ENCODE data around the gene LGMN.

DNA sequence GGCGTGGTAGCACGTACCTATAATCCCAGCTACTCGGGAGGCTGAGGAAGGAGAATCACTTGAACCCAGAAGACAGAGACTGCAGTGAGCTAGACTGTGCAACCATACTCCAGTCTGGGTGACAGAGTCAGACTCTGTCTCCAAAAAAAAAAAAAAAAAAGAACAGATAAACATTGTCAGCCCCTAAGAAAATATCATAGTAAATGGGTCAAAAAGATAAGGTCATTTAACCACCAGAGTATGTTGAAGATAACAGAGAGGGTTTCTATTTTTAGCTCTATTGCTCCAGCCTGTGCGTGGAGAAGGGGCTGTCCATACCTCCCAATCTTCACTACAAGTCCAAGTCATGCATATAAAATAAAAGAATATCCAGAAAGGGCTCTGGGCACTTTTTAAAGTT, 15.4 kb downstream of the LGMN start:
- TF ChIP-seq, protein P1, sequence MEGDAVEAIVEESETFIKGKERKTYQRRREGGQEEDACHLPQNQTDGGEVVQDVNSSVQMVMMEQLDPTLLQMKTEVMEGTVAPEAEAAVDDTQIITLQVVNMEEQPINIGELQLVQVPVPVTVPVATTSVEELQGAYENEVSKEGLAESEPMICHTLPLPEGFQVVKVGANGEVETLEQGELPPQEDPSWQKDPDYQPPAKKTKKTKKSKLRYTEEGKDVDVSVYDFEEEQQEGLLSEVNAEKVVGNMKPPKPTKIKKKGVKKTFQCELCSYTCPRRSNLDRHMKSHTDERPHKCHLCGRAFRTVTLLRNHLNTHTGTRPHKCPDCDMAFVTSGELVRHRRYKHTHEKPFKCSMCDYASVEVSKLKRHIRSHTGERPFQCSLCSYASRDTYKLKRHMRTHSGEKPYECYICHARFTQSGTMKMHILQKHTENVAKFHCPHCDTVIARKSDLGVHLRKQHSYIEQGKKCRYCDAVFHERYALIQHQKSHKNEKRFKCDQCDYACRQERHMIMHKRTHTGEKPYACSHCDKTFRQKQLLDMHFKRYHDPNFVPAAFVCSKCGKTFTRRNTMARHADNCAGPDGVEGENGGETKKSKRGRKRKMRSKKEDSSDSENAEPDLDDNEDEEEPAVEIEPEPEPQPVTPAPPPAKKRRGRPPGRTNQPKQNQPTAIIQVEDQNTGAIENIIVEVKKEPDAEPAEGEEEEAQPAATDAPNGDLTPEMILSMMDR (IDR thresholded peaks at IDR 0.05; ENCODE audit: low read depth, low read length, missing input control): no peak
- TF ChIP-seq YY1 (IDR thresholded peaks at IDR 0.05) (no peak), HNF4A (conservative IDR thresholded peaks at IDR 0.05) (no peak), SP1 (IDR thresholded peaks at IDR 0.05) (no peak), TAF1 (conservative IDR thresholded peaks at IDR 0.05) (no peak), EGR1 (IDR thresholded peaks at IDR 0.05; ENCODE audit: low read depth in 2 of 2) (no peak), FOXA2 (IDR thresholded peaks at IDR 0.05) (no peak)
- TF ChIP-seq, protein P2, sequence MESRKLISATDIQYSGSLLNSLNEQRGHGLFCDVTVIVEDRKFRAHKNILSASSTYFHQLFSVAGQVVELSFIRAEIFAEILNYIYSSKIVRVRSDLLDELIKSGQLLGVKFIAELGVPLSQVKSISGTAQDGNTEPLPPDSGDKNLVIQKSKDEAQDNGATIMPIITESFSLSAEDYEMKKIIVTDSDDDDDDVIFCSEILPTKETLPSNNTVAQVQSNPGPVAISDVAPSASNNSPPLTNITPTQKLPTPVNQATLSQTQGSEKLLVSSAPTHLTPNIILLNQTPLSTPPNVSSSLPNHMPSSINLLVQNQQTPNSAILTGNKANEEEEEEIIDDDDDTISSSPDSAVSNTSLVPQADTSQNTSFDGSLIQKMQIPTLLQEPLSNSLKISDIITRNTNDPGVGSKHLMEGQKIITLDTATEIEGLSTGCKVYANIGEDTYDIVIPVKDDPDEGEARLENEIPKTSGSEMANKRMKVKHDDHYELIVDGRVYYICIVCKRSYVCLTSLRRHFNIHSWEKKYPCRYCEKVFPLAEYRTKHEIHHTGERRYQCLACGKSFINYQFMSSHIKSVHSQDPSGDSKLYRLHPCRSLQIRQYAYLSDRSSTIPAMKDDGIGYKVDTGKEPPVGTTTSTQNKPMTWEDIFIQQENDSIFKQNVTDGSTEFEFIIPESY (IDR thresholded peaks at IDR 0.05): no peak
- TF ChIP-seq, protein P3, sequence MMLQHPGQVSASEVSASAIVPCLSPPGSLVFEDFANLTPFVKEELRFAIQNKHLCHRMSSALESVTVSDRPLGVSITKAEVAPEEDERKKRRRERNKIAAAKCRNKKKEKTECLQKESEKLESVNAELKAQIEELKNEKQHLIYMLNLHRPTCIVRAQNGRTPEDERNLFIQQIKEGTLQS (IDR thresholded peaks at IDR 0.05): no peak
- TF ChIP-seq, protein P4, sequence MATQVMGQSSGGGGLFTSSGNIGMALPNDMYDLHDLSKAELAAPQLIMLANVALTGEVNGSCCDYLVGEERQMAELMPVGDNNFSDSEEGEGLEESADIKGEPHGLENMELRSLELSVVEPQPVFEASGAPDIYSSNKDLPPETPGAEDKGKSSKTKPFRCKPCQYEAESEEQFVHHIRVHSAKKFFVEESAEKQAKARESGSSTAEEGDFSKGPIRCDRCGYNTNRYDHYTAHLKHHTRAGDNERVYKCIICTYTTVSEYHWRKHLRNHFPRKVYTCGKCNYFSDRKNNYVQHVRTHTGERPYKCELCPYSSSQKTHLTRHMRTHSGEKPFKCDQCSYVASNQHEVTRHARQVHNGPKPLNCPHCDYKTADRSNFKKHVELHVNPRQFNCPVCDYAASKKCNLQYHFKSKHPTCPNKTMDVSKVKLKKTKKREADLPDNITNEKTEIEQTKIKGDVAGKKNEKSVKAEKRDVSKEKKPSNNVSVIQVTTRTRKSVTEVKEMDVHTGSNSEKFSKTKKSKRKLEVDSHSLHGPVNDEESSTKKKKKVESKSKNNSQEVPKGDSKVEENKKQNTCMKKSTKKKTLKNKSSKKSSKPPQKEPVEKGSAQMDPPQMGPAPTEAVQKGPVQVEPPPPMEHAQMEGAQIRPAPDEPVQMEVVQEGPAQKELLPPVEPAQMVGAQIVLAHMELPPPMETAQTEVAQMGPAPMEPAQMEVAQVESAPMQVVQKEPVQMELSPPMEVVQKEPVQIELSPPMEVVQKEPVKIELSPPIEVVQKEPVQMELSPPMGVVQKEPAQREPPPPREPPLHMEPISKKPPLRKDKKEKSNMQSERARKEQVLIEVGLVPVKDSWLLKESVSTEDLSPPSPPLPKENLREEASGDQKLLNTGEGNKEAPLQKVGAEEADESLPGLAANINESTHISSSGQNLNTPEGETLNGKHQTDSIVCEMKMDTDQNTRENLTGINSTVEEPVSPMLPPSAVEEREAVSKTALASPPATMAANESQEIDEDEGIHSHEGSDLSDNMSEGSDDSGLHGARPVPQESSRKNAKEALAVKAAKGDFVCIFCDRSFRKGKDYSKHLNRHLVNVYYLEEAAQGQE (IDR thresholded peaks at IDR 0.05): no peak
